ENCODE measurements around the gene FAM193A. TPM values are rescaled to one million over a fixed set of nuclear protein-coding genes. Genes with fewer than 3 reads are reported as not detected.

FAM193A gene
- total and polyA plus RNA-seq, 2 experiments from 2014 or later = 12.0 to 22.9 TPM

DNA sequence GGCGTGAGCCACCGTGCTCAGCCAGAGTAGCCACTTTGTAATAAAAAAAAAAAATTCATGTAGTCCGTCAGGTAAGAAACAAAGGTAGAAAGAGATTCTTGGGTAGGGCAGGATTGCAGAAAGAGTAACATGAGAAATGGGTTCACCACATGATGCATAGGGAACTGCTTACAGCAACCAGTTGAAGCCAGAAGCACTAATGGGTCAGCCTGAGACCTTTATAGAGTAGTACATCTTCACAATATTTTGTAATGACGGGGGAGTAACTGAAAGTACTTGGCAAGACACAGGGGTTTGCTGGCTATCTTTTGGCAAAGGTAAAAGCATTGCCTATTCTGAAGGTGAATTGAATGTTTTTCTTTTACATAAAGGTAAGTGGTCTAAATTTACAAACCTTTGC, 29.1 kb downstream of the FAM193A start:
- peaks cover 21% of the 10 kb centered on the region for H3K4me1 Mint-ChIP-seq
- Histone ChIP-seq H3K27me3 (ENCODE audit: insufficient read depth) (no peaks in the 10 kb centered on the region), H4K20me1 (replicated peaks; ENCODE audit: insufficient read depth) (peaks cover 83% of the 10 kb centered on the region), H2AFZ (no peak overlapping the region), H3K4me2 (no peak overlapping the region), H3K4me3 (no peak overlapping the region), H3K36me3 (ENCODE audit: insufficient read depth) (no peaks in the 10 kb centered on the region), H3K4me1 (ENCODE audit: insufficient read depth) (peaks cover 20% of the 10 kb centered on the region), H3K79me2 (replicated peaks; ENCODE audit: insufficient read depth) (peaks cover 100% of the 10 kb centered on the region), H3K9me2 (ENCODE audit: insufficient read depth) (no peaks in the 10 kb centered on the region), H3F3A (replicated peaks; ENCODE audit: low read depth) (peaks cover 12% of the 10 kb centered on the region; the same call in 1 of the 2 replicates), H3K27ac (ENCODE audit: low read depth) (no peak overlapping the region)
- ATAC-seq (no peak), DNase-seq (ENCODE audit: low spot score) (no peak)
- no peaks in the 10 kb centered on the region for H3K9me3 Mint-ChIP-seq
- H3K27ac Mint-ChIP-seq = no peak overlapping the region; the same call in 1 of the 2 replicates
- TF ChIP-seq POLR2AphosphoS5 (IDR thresholded peaks at IDR 0.05; ENCODE audit: low read depth) (no peak), EZH2phosphoT487 (IDR thresholded peaks at IDR 0.05; ENCODE audit: unreplicated experiment) (no peak), ZNF331 (CRISPR knock-in tag; IDR thresholded peaks at IDR 0.05; ENCODE audit: low read depth) (no peak), JUNB (IDR thresholded peaks at IDR 0.05; ENCODE audit: unreplicated experiment) (no peak), NANOG (IDR thresholded peaks at IDR 0.05; ENCODE audit: borderline replicate concordance) (no peak), ZNF114 (CRISPR knock-in tag; IDR thresholded peaks at IDR 0.05) (no peak), STAT1 (IDR thresholded peaks at IDR 0.05; ENCODE audit: unreplicated experiment) (no peak)
- TF ChIP-seq, protein P1, sequence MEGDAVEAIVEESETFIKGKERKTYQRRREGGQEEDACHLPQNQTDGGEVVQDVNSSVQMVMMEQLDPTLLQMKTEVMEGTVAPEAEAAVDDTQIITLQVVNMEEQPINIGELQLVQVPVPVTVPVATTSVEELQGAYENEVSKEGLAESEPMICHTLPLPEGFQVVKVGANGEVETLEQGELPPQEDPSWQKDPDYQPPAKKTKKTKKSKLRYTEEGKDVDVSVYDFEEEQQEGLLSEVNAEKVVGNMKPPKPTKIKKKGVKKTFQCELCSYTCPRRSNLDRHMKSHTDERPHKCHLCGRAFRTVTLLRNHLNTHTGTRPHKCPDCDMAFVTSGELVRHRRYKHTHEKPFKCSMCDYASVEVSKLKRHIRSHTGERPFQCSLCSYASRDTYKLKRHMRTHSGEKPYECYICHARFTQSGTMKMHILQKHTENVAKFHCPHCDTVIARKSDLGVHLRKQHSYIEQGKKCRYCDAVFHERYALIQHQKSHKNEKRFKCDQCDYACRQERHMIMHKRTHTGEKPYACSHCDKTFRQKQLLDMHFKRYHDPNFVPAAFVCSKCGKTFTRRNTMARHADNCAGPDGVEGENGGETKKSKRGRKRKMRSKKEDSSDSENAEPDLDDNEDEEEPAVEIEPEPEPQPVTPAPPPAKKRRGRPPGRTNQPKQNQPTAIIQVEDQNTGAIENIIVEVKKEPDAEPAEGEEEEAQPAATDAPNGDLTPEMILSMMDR (conservative IDR thresholded peaks at IDR 0.05; ENCODE audit: low read depth in 2 of 2) = no peak
- TF ChIP-seq, protein P2, sequence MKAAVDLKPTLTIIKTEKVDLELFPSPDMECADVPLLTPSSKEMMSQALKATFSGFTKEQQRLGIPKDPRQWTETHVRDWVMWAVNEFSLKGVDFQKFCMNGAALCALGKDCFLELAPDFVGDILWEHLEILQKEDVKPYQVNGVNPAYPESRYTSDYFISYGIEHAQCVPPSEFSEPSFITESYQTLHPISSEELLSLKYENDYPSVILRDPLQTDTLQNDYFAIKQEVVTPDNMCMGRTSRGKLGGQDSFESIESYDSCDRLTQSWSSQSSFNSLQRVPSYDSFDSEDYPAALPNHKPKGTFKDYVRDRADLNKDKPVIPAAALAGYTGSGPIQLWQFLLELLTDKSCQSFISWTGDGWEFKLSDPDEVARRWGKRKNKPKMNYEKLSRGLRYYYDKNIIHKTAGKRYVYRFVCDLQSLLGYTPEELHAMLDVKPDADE (IDR thresholded peaks at IDR 0.05) = no peak
- TF ChIP-seq, protein P3, sequence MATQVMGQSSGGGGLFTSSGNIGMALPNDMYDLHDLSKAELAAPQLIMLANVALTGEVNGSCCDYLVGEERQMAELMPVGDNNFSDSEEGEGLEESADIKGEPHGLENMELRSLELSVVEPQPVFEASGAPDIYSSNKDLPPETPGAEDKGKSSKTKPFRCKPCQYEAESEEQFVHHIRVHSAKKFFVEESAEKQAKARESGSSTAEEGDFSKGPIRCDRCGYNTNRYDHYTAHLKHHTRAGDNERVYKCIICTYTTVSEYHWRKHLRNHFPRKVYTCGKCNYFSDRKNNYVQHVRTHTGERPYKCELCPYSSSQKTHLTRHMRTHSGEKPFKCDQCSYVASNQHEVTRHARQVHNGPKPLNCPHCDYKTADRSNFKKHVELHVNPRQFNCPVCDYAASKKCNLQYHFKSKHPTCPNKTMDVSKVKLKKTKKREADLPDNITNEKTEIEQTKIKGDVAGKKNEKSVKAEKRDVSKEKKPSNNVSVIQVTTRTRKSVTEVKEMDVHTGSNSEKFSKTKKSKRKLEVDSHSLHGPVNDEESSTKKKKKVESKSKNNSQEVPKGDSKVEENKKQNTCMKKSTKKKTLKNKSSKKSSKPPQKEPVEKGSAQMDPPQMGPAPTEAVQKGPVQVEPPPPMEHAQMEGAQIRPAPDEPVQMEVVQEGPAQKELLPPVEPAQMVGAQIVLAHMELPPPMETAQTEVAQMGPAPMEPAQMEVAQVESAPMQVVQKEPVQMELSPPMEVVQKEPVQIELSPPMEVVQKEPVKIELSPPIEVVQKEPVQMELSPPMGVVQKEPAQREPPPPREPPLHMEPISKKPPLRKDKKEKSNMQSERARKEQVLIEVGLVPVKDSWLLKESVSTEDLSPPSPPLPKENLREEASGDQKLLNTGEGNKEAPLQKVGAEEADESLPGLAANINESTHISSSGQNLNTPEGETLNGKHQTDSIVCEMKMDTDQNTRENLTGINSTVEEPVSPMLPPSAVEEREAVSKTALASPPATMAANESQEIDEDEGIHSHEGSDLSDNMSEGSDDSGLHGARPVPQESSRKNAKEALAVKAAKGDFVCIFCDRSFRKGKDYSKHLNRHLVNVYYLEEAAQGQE (IDR thresholded peaks at IDR 0.05; ENCODE audit: unreplicated experiment) = no peak
- no peak overlapping the region for H3K4me3 Mint-ChIP-seq
- peaks cover 14% of the 10 kb centered on the region; the same call in 2 of the 3 replicates for H3K36me3 Mint-ChIP-seq (ENCODE audit: low read depth)
- peaks cover 2% of the 10 kb centered on the region for H3K27me3 Mint-ChIP-seq (ENCODE audit: insufficient read depth, low read depth, poor library complexity)
